HepG2 (cell line): Measurements from ENCODE around the gene SLC5A6. TPM values are rescaled to one million over a fixed set of nuclear protein-coding genes. Genes with fewer than 3 reads are reported as not detected.

Experiments used
- ARID2 ChIP-seq: sonication (generic); formaldehyde crosslinking; IDR thresholded peaks from 2 replicates; pipeline ENCODE4 v1.8.1; 2022; ENCODE audit warnings: mild to moderate bottlenecking, missing genetic modification reagents, borderline replicate concordance
- ARID5B ChIP-seq: IDR thresholded peaks from 2 replicates; pipeline ENCODE4 v1.4.0; 2020; ENCODE audit warnings: mild to moderate bottlenecking, missing genetic modification reagents
- DZIP1 ChIP-seq: sonication (generic); formaldehyde crosslinking; IDR thresholded peaks from 2 replicates; pipeline ENCODE4 v1.5.0; 2020; ENCODE audit warnings: mild to moderate bottlenecking, missing genetic modification reagents
- FOXP4 ChIP-seq: sonication (generic); formaldehyde crosslinking; IDR thresholded peaks from 2 replicates; pipeline ENCODE4 v1.4.0; 2020; ENCODE audit warnings: missing genetic modification reagents
- IRF9 ChIP-seq: sonication (generic); formaldehyde crosslinking; IDR thresholded peaks from 2 replicates; pipeline ENCODE4 v1.8.0; 2022; ENCODE audit warnings: missing genetic modification reagents, mild to moderate bottlenecking, borderline replicate concordance
- KDM2A ChIP-seq: sonication (generic); formaldehyde crosslinking; IDR thresholded peaks from 2 replicates; pipeline ENCODE4 v1.4.0; 2020; ENCODE audit warnings: low read depth, missing genetic modification reagents, borderline replicate concordance
- MAFF ChIP-seq: IDR thresholded peaks from 2 replicates; pipeline ENCODE4 v1.6.1; 2011; ENCODE audit warnings: low read depth, low read length, improper control_type of control experiment
- MIER2 ChIP-seq: IDR thresholded peaks from 2 replicates; pipeline ENCODE4 v1.6.1; 2016; ENCODE audit warnings: missing biosample characterization, missing genetic modification reagents
- SP140L ChIP-seq: sonication (generic); formaldehyde crosslinking; IDR thresholded peaks from 2 replicates; pipeline ENCODE4 v1.4.0; 2020; ENCODE audit warnings: missing genetic modification reagents, borderline replicate concordance
- ZNF788 ChIP-seq: sonication (generic); formaldehyde crosslinking; IDR thresholded peaks from 2 replicates; pipeline ENCODE4 v1.5.0; 2020; ENCODE audit warnings: mild to moderate bottlenecking, missing genetic modification reagents, borderline replicate concordance
- polyA plus RNA-seq, 8 experiments: library from polyadenylated mRNA; depleted of rRNA in 3 of 8; stranded (reverse) in 7 of 8; unstranded in 1 of 8; fragments of >200 nt; fragmentation: Illumina TruSeq in 4 of 8; extraction: Trizol in 4 of 8; gene quantifications; 2 replicates each; pipeline versions ENCODE4 v1.2.1 to v1.2.3, GENCODE V29; 2011 to 2016; ENCODE audit warnings: low read depth in 4 of 8, missing spikeins in 1 of 8, mixed read lengths in 1 of 8; ENCODE audit not compliant: insufficient read depth in 1 of 8
- total RNA-seq, 5 experiments: library from RNA; depleted of rRNA; stranded (reverse); fragments of >200 nt; fragmentation: Illumina TruSeq; extraction: Trizol; gene quantifications; 2 replicates each; pipeline ENCODE4 v1.2.3, GENCODE V29; 2016; ENCODE audit warnings: low read depth in 1 of 5
- TF ChIP-seq, protein P1 (sequence below): sonication (generic); formaldehyde crosslinking; IDR thresholded peaks from 2 replicates; pipeline ENCODE4 v1.9.0; 2021; ENCODE audit warnings: missing genetic modification reagents, mild to moderate bottlenecking, borderline replicate concordance

Gene SLC5A6
- total and polyA plus RNA-seq, 2 of the 13 experiments (the other 11 are each of a cell fraction or from before 2014, with no cell fraction given), result 135 to 417 TPM

- TF ChIP-seq ARID5B (CRISPR knock-in tag) (peak; percentile 65), SP140L (CRISPR knock-in tag) (no peak), FOXP4 (CRISPR knock-in tag) (no peak), MIER2 (CRISPR knock-in tag) (no peak), ARID2 (no peak), MAFF (no peak), KDM2A (CRISPR knock-in tag) (no peak), IRF9 (CRISPR knock-in tag) (no peak), DZIP1 (CRISPR knock-in tag) (no peak), ZNF788 (CRISPR knock-in tag) (0 out of 2 replicates have a peak, but pooled peaks have one; percentile 30)
- TF ChIP-seq, protein P1, sequence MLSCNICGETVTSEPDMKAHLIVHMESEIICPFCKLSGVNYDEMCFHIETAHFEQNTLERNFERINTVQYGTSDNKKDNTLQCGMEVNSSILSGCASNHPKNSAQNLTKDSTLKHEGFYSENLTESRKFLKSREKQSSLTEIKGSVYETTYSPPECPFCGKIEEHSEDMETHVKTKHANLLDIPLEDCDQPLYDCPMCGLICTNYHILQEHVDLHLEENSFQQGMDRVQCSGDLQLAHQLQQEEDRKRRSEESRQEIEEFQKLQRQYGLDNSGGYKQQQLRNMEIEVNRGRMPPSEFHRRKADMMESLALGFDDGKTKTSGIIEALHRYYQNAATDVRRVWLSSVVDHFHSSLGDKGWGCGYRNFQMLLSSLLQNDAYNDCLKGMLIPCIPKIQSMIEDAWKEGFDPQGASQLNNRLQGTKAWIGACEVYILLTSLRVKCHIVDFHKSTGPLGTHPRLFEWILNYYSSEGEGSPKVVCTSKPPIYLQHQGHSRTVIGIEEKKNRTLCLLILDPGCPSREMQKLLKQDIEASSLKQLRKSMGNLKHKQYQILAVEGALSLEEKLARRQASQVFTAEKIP, result no peak
These were observed 2.3 kb downstream of the SLC5A6 start (continued) for GRCh38 chr2:27209621-27210401.
